Urinary bladder (tissue), 4 donors: Measurements from ENCODE around the gene TAS2R5. TPM values are rescaled to one million over a fixed set of nuclear protein-coding genes. Genes with fewer than 3 reads are reported as not detected.
"Not testable (repeated sequence)": the region's sequence is repeated elsewhere in the genome, so short reads cannot be mapped to it uniquely, and the experiment has no call there.

ENCODE experiments used
- DNase-seq: peaks from one replicate; pipeline ENCODE4 v3.0.0-alpha.2; 2015; ENCODE audit errors: extremely low spot score
- H3K27ac ChIP-seq: one replicate; pipeline ENCODE4 v1.5.1; 2013; ENCODE audit warnings: low read depth, mild to moderate bottlenecking, moderate library complexity
- H3K36me3 ChIP-seq: one replicate; pipeline ENCODE4 v1.6.1; 2013; ENCODE audit warnings: mild to moderate bottlenecking, moderate library complexity; ENCODE audit not compliant: insufficient read depth
- H3K4me1 ChIP-seq: one replicate; pipeline ENCODE4 v1.6.1; 2013; ENCODE audit warnings: mild to moderate bottlenecking, moderate library complexity; ENCODE audit not compliant: insufficient read depth
- H3K4me3 ChIP-seq: one replicate; pipeline ENCODE4 v1.5.1; 2013; ENCODE audit warnings: low read depth, low read length
- WGBS: extraction: QIAGEN DNeasy Blood & Tissue Kit; methylation state at CpG from one replicate; pipeline ENCODE4 v1.1.7; 2013; 5-methylcytosine and 5-hydroxymethylcytosine counted together
- polyA plus RNA-seq: library from polyadenylated mRNA; stranded (reverse); fragments of 200-250 nt; gene quantifications from one replicate; pipeline ENCODE4 v1.2.3, GENCODE V29; 2013
- total RNA-seq: library from RNA; depleted of rRNA; stranded (reverse); fragments of >200 nt; gene quantifications from one replicate; pipeline ENCODE4 v1.2.3, GENCODE V29; 2014
- donor health status: healthy with polysubstance abuse.
- donor health status: healthy.

Gene TAS2R5
- total and polyA plus RNA-seq, 2 donors, result 0.87 to 6.5 TPM

- not testable (repeated sequence) for DNase-seq, H3K36me3 ChIP-seq, H3K4me1 ChIP-seq, H3K27ac ChIP-seq, H3K4me3 ChIP-seq
Measured at GRCh38 chr7:141822432-141822831, 32.4 kb downstream of the TAS2R5 start.

- WGBS, result 92% methylated on average over 5 of the region's 5 CpGs
- DNase-seq, result no peak
Measured at GRCh38 chr7:141837683-141838082, 47.7 kb downstream of the TAS2R5 start.

GRCh38 chr7:141838581-141838980, 48.6 kb downstream of the TAS2R5 start:
- no peak overlapping the region for H3K4me3 ChIP-seq
- 87% methylated on average over 1 of the region's 1 CpG for WGBS
- H3K27ac ChIP-seq, result no peak overlapping the region
- H3K36me3 ChIP-seq, result no peaks in the 10 kb centered on the region
- DNase-seq, result no peak
- no peaks in the 10 kb centered on the region for H3K4me1 ChIP-seq

More at GRCh38 chr7:141837683-141838082, 47.7 kb downstream of the TAS2R5 start:
- no peak overlapping the region for H3K4me3 ChIP-seq
- H3K4me1 ChIP-seq, result no peaks in the 10 kb centered on the region
- H3K36me3 ChIP-seq, result peaks cover 1% of the 10 kb centered on the region
- no peak overlapping the region for H3K27ac ChIP-seq

GRCh38 chr7:141839256-141839655, 49.2 kb downstream of the TAS2R5 start:
- Histone ChIP-seq H3K36me3 (no peaks in the 10 kb centered on the region), H3K27ac (no peak overlapping the region), H3K4me3 (no peak overlapping the region), H3K4me1 (no peaks in the 10 kb centered on the region)
- WGBS, result 79% methylated on average over 4 of the region's 4 CpGs
- DNase-seq, result no peak

- 95% methylated on average over 5 of the region's 5 CpGs for WGBS
- H3K27ac ChIP-seq, result no peak overlapping the region
- DNase-seq, result no peak
- no peaks in the 10 kb centered on the region for H3K36me3 ChIP-seq
- no peaks in the 10 kb centered on the region for H3K4me1 ChIP-seq
- H3K4me3 ChIP-seq, result no peak overlapping the region
Measured at GRCh38 chr7:141840708-141841107, 50.7 kb downstream of the TAS2R5 start.

Other genes starting within 250 kb of the TAS2R5 start
- 51.0 TPM for gene AGK, start 238.8 kb upstream of the TAS2R5 start, total RNA-seq
- 16.2 TPM for gene AGK, start 238.8 kb upstream of the TAS2R5 start, polyA plus RNA-seq
- 25.5 TPM for gene DENND11, start 88.1 kb upstream of the TAS2R5 start, total RNA-seq
- gene DENND11, start 88.1 kb upstream of the TAS2R5 start, polyA plus RNA-seq, result 7.4 TPM
- 0.42 TPM for gene WEE2, start 81.9 kb upstream of the TAS2R5 start, total RNA-seq
- not detected for gene WEE2, start 81.9 kb upstream of the TAS2R5 start, polyA plus RNA-seq
- gene SSBP1, start 51.9 kb upstream of the TAS2R5 start, total RNA-seq, result 124 TPM
- gene SSBP1, start 51.9 kb upstream of the TAS2R5 start, polyA plus RNA-seq, result 137 TPM
- gene TAS2R3, start 26.1 kb upstream of the TAS2R5 start, total RNA-seq, result 7.5 TPM
- gene TAS2R3, start 26.1 kb upstream of the TAS2R5 start, polyA plus RNA-seq, result not detected
- gene TAS2R4, start 13.5 kb upstream of the TAS2R5 start, total RNA-seq, result 8.1 TPM
- gene TAS2R4, start 13.5 kb upstream of the TAS2R5 start, polyA plus RNA-seq, result 0.13 TPM
- not detected for gene PRSS37, start 51.3 kb downstream of the TAS2R5 start, total RNA-seq
- gene PRSS37, start 51.3 kb downstream of the TAS2R5 start, polyA plus RNA-seq, result not detected
- 0.63 TPM for gene OR9A4, start 126.2 kb downstream of the TAS2R5 start, total RNA-seq
- not detected for gene OR9A4, start 126.2 kb downstream of the TAS2R5 start, polyA plus RNA-seq
- 0.16 TPM for gene CLEC5A, start 156.8 kb downstream of the TAS2R5 start, total RNA-seq
- 0.38 TPM for gene CLEC5A, start 156.8 kb downstream of the TAS2R5 start, polyA plus RNA-seq
- not detected for gene TAS2R38, start 183.6 kb downstream of the TAS2R5 start, total RNA-seq
- not detected for gene TAS2R38, start 183.6 kb downstream of the TAS2R5 start, polyA plus RNA-seq
- 0.90 TPM for gene MGAM, start 205.7 kb downstream of the TAS2R5 start, total RNA-seq
- 0.16 TPM for gene MGAM, start 205.7 kb downstream of the TAS2R5 start, polyA plus RNA-seq